ENCODE data around the gene SLC26A11. TPM values are rescaled to one million over a fixed set of nuclear protein-coding genes. Genes with fewer than 3 reads are reported as not detected.
A peak's percentile ranks its signal among the peaks of the same experiment; 100 is the strongest.

The SLC26A11 gene
- total and polyA plus RNA-seq, 2 of the 13 experiments (the other 11 are each of a cell fraction or from before 2014, with no cell fraction given), result 8.7 to 13.2 TPM

- no peak; the same call in 1 of the 2 replicates for TF ChIP-seq SRY (CRISPR knock-in tag; IDR thresholded peaks at IDR 0.05)
- TF ChIP-seq ZNF615 (CRISPR knock-in tag; IDR thresholded peaks at IDR 0.05; ENCODE audit: borderline replicate concordance), result no peak
- no peak for TF ChIP-seq MLLT10 (CRISPR knock-in tag; IDR thresholded peaks at IDR 0.05)
- no peak for TF ChIP-seq ZNF260 (CRISPR knock-in tag; IDR thresholded peaks at IDR 0.05; ENCODE audit: borderline replicate concordance, low read depth)
- TF ChIP-seq ZNF101 (CRISPR knock-in tag; IDR thresholded peaks at IDR 0.05; ENCODE audit: borderline replicate concordance, low read depth), result no peak
- no peak for TF ChIP-seq ZNF879 (CRISPR knock-in tag; IDR thresholded peaks at IDR 0.05)
- no peak for TF ChIP-seq ZBED4 (CRISPR knock-in tag; IDR thresholded peaks at IDR 0.05; ENCODE audit: borderline replicate concordance)
- TF ChIP-seq NKX3-1 (CRISPR knock-in tag; IDR thresholded peaks at IDR 0.05), result peak; percentile 49; the same call in 1 of the 2 replicates
- TF ChIP-seq GLI4 (CRISPR knock-in tag; IDR thresholded peaks at IDR 0.05; ENCODE audit: borderline replicate concordance), result 0 out of 2 replicates have a peak, but pooled peaks have one; percentile 17
- peak; percentile 59 for TF ChIP-seq THAP11 (CRISPR knock-in tag; IDR thresholded peaks at IDR 0.05)
- TF ChIP-seq IRF9 (CRISPR knock-in tag; IDR thresholded peaks at IDR 0.05; ENCODE audit: borderline replicate concordance), result peak; percentile 86; the same call in 1 of the 2 replicates
- no peak for TF ChIP-seq ZNF614 (CRISPR knock-in tag; IDR thresholded peaks at IDR 0.05; ENCODE audit: borderline replicate concordance)
- TF ChIP-seq, protein P1, sequence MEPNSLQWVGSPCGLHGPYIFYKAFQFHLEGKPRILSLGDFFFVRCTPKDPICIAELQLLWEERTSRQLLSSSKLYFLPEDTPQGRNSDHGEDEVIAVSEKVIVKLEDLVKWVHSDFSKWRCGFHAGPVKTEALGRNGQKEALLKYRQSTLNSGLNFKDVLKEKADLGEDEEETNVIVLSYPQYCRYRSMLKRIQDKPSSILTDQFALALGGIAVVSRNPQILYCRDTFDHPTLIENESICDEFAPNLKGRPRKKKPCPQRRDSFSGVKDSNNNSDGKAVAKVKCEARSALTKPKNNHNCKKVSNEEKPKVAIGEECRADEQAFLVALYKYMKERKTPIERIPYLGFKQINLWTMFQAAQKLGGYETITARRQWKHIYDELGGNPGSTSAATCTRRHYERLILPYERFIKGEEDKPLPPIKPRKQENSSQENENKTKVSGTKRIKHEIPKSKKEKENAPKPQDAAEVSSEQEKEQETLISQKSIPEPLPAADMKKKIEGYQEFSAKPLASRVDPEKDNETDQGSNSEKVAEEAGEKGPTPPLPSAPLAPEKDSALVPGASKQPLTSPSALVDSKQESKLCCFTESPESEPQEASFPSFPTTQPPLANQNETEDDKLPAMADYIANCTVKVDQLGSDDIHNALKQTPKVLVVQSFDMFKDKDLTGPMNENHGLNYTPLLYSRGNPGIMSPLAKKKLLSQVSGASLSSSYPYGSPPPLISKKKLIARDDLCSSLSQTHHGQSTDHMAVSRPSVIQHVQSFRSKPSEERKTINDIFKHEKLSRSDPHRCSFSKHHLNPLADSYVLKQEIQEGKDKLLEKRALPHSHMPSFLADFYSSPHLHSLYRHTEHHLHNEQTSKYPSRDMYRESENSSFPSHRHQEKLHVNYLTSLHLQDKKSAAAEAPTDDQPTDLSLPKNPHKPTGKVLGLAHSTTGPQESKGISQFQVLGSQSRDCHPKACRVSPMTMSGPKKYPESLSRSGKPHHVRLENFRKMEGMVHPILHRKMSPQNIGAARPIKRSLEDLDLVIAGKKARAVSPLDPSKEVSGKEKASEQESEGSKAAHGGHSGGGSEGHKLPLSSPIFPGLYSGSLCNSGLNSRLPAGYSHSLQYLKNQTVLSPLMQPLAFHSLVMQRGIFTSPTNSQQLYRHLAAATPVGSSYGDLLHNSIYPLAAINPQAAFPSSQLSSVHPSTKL (CRISPR knock-in tag; IDR thresholded peaks at IDR 0.05), result peak; percentile 30; the same call in 1 of the 2 replicates
- TF ChIP-seq RERE (CRISPR knock-in tag; IDR thresholded peaks at IDR 0.05; ENCODE audit: low read depth), result no peak
These were observed at the start of gene SLC26A11, which contains the start of gene SGSH (continued) for GRCh38 chr17:80220054-80220735.

All from HepG2 (cell line).